Measurements from ENCODE around the gene DSE. TPM values are rescaled to one million over a fixed set of nuclear protein-coding genes. Genes with fewer than 3 reads are reported as not detected.

DSE gene
- total RNA-seq, 1 donor from 2014 or later = 8.3 TPM

- no peak for DNase-seq
Measured at GRCh38 chr6:116485559-116486184, 114.9 kb downstream of the DSE start.

GRCh38 chr6:116491610-116492330 is 121.0 kb downstream of the DSE start:
- no peak for DNase-seq

- peak; percentile 36 for DNase-seq
Measured at GRCh38 chr6:116492331-116493067, 121.8 kb downstream of the DSE start.

Other genes starting within 250 kb of the DSE start
- gene COL10A1, start 244.8 kb upstream of the DSE start, total RNA-seq = not detected in 2 replicates
- 7.5 and 10.6 TPM in 2 replicates for gene TSPYL4, start 116.9 kb upstream of the DSE start, total RNA-seq
- gene TSPYL1, start 91.0 kb upstream of the DSE start, total RNA-seq = 53.3 and 64.0 TPM in 2 replicates
- gene CALHM6, start 90.4 kb downstream of the DSE start, total RNA-seq = 0.33 and 0.85 TPM in 2 replicates
- 2.5 and 3.4 TPM in 2 replicates for gene CALHM5, start 140.7 kb downstream of the DSE start, total RNA-seq
- 0.17 TPM in 1 of 2 replicates, not detected in the other for gene TRAPPC3L, start 174.7 kb downstream of the DSE start, total RNA-seq
- gene CALHM4, start 182.8 kb downstream of the DSE start, total RNA-seq = not detected in 2 replicates
- gene RWDD1, start 200.6 kb downstream of the DSE start, total RNA-seq = 24.7 and 27.7 TPM in 2 replicates
- 0.47 and 0.68 TPM in 2 replicates for gene RSPH4A, start 245.5 kb downstream of the DSE start, total RNA-seq

All from dermis blood vessel endothelial cell (primary cell).